Liver (tissue), 9 donors: ENCODE measurements around the gene COPA. TPM values are rescaled to one million over a fixed set of nuclear protein-coding genes. Genes with fewer than 3 reads are reported as not detected.

ENCODE experiments used
- DNase-seq: peaks from one replicate; pipeline ENCODE4 v3.0.0-alpha.2; 2017; ENCODE audit warnings: low spot score
- H3K27ac ChIP-seq, 2 donors: one replicate each; pipeline ENCODE4 v1.7.0; 2013; ENCODE audit warnings: inconsistent platforms in 2 of 2, low read length in 2 of 2, control low read depth in 1 of 2, low read depth in 1 of 2, mild to moderate bottlenecking in 1 of 2
- H3K27me3 ChIP-seq, 4 donors: one replicate each; pipeline versions ENCODE4 v1.6.1 to v1.7.0; 2013; ENCODE audit warnings: low read length in 3 of 4, inconsistent platforms in 1 of 4, mild to moderate bottlenecking in 1 of 4, moderate library complexity in 1 of 4; ENCODE audit not compliant: control insufficient read depth in 4 of 4, insufficient read depth in 4 of 4
- H3K36me3 ChIP-seq, 4 donors: one replicate each; pipeline versions ENCODE4 v1.6.1 to v1.7.0; 2013; ENCODE audit warnings: low read length in 3 of 4, mild to moderate bottlenecking in 3 of 4, low read depth in 1 of 4, moderate library complexity in 1 of 4; ENCODE audit not compliant: control insufficient read depth in 4 of 4, insufficient read depth in 3 of 4
- H3K4me1 ChIP-seq, 4 donors: one replicate each; pipeline versions ENCODE4 v1.6.1 to v1.7.0; 2013; ENCODE audit warnings: low read length in 3 of 4, mild to moderate bottlenecking in 3 of 4, moderate library complexity in 1 of 4; ENCODE audit not compliant: control insufficient read depth in 4 of 4, insufficient read depth in 4 of 4
- H3K4me3 ChIP-seq, 3 donors: one replicate each; pipeline versions ENCODE4 v1.6.1 to v1.7.0; 2013; ENCODE audit warnings: low read length in 3 of 3, control low read depth in 1 of 3, low read depth in 1 of 3, mild to moderate bottlenecking in 1 of 3
- H3K9ac ChIP-seq, 2 donors: one replicate each; pipeline ENCODE4 v1.7.0; 2013; ENCODE audit warnings: low read length in 2 of 2, mild to moderate bottlenecking in 2 of 2, moderate library complexity in 2 of 2, control low read depth in 1 of 2, low read depth in 1 of 2
- H3K9me3 ChIP-seq, 4 donors: one replicate each; pipeline versions ENCODE4 v1.6.1 to v1.7.0; 2013; ENCODE audit warnings: low read length in 3 of 4; ENCODE audit not compliant: control insufficient read depth in 4 of 4
- ATF3 ChIP-seq: IDR thresholded peaks from 2 replicates; pipeline ENCODE4 v1.6.1; 2016; ENCODE audit warnings: antibody characterized with exemption
- CTCF ChIP-seq: fragments of 150-350 bp; IDR thresholded peaks from 2 replicates; pipeline ENCODE4 v1.5.1; 2017; ENCODE audit warnings: improper control_type of control experiment, low read depth, low read length; ENCODE audit not compliant: missing input control
- EGR1 ChIP-seq, 2 donors: IDR thresholded peaks; 2 replicates each; pipeline ENCODE4 v1.6.1; 2016 to 2018; ENCODE audit warnings: antibody characterized with exemption in 2 of 2, low read depth in 2 of 2
- FOXA1 ChIP-seq: IDR thresholded peaks from 2 replicates; pipeline ENCODE4 v1.6.1; 2016; ENCODE audit warnings: antibody characterized with exemption
- FOXA2 ChIP-seq: IDR thresholded peaks from 2 replicates; pipeline ENCODE4 v1.6.1; 2016; ENCODE audit warnings: antibody characterized with exemption
- GABPA ChIP-seq, 2 donors: IDR thresholded peaks in 1 of 2; conservative IDR thresholded peaks in 1 of 2; 2 replicates each; pipeline ENCODE4 v1.6.1; 2016; ENCODE audit warnings: antibody characterized with exemption in 2 of 2, mild to moderate bottlenecking in 1 of 2, moderate library complexity in 1 of 2
- HNF4A ChIP-seq, 2 donors: conservative IDR thresholded peaks; 2 replicates each; pipeline ENCODE4 v1.6.1; 2016; ENCODE audit warnings: antibody characterized with exemption in 2 of 2, mild to moderate bottlenecking in 2 of 2
- HNF4G ChIP-seq: IDR thresholded peaks from 2 replicates; pipeline ENCODE4 v1.6.1; 2016; ENCODE audit warnings: antibody characterized with exemption
- JUND ChIP-seq, 2 donors: IDR thresholded peaks; 2 replicates each; pipeline ENCODE4 v1.6.1; 2016; ENCODE audit warnings: antibody characterized with exemption in 2 of 2
- MAX ChIP-seq: IDR thresholded peaks from 2 replicates; pipeline ENCODE4 v1.6.1; 2016; ENCODE audit warnings: antibody characterized with exemption
- NR2F2 ChIP-seq: IDR thresholded peaks from 2 replicates; pipeline ENCODE4 v1.6.1; 2016; ENCODE audit warnings: antibody characterized with exemption
- RAD21 ChIP-seq, 2 donors: IDR thresholded peaks; 2 replicates each; pipeline ENCODE4 v1.6.1; 2016; ENCODE audit warnings: antibody characterized with exemption in 2 of 2, mild to moderate bottlenecking in 2 of 2
- REST ChIP-seq: IDR thresholded peaks from 2 replicates; pipeline ENCODE4 v1.6.1; 2016; ENCODE audit warnings: antibody characterized with exemption, mild to moderate bottlenecking
- RXRA ChIP-seq, 2 donors: IDR thresholded peaks; 2 replicates each; pipeline ENCODE4 v1.6.1; 2017 to 2018; ENCODE audit warnings: antibody characterized with exemption in 2 of 2, mild to moderate bottlenecking in 1 of 2
- SP1 ChIP-seq: IDR thresholded peaks from 2 replicates; pipeline ENCODE4 v1.6.1; 2018; ENCODE audit warnings: antibody characterized with exemption, mild to moderate bottlenecking
- TAF1 ChIP-seq: conservative IDR thresholded peaks from 2 replicates; pipeline ENCODE4 v1.6.1; 2016; ENCODE audit warnings: antibody characterized with exemption, mild to moderate bottlenecking
- YY1 ChIP-seq: IDR thresholded peaks from 2 replicates; pipeline ENCODE4 v1.6.1; 2016; ENCODE audit warnings: antibody characterized with exemption, mild to moderate bottlenecking
- ZBTB33 ChIP-seq: IDR thresholded peaks from 2 replicates; pipeline ENCODE4 v1.6.1; 2016; ENCODE audit warnings: antibody characterized with exemption
- WGBS: extraction: QIAGEN DNeasy Blood & Tissue Kit; methylation state at CpG from one replicate; pipeline ENCODE4 v1.1.7; 2013; 5-methylcytosine and 5-hydroxymethylcytosine counted together
- polyA plus RNA-seq, 2 donors: library from polyadenylated mRNA; stranded (reverse) in 1 of 2; unstranded in 1 of 2; fragments of 200-250 nt in 1 of 2; fragments of >200 nt in 1 of 2; fragmentation: Nextera tagmentation in 1 of 2; extraction: Ambion mirVana in 1 of 2; gene quantifications; one replicate each; pipeline versions ENCODE4 v1.2.1 to v1.2.3, GENCODE V29; 2013 to 2015
- total RNA-seq, 2 donors: library from RNA; depleted of rRNA; stranded (reverse); fragments of >200 nt; gene quantifications; one replicate each; pipeline ENCODE4 v1.2.3, GENCODE V29; 2014
- donor health status: healthy.
- donor health status: healthy.
- donor health status: healthy.
- donor health status: healthy.
- donor health status: healthy.

Gene COPA
- total and polyA plus RNA-seq, 4 donors: 46.8 to 145 (median 75.9) TPM

- Histone ChIP-seq H3K4me1 (no peaks in the 10 kb centered on the region), H3K4me3 (no peak overlapping the region), H3K27ac (no peak overlapping the region), H3K9ac (no peak overlapping the region), H3K36me3 (no peaks in the 10 kb centered on the region), H3K27me3 (no peaks in the 10 kb centered on the region), H3K9me3 (no peaks in the 10 kb centered on the region)
- WGBS: 53% methylated on average over 4 of the region's 4 CpGs
- DNase-seq: no peak
- TF ChIP-seq HNF4G: no peak
- TF ChIP-seq RAD21 (IDR thresholded peaks at IDR 0.05): no peak
- no peak for TF ChIP-seq HNF4A (conservative IDR thresholded peaks at IDR 0.05)
- TF ChIP-seq CTCF: no peak
- no peak for TF ChIP-seq REST
- TF ChIP-seq RXRA (IDR thresholded peaks at IDR 0.05): no peak
- TF ChIP-seq FOXA2: no peak
- no peak for TF ChIP-seq MAX
- TF ChIP-seq NR2F2: no peak
- TF ChIP-seq ATF3: no peak
- TF ChIP-seq ZBTB33: no peak
- TF ChIP-seq EGR1 (IDR thresholded peaks at IDR 0.05; ENCODE audit: low read depth in 2 of 2): no peak
- no peak for TF ChIP-seq JUND (IDR thresholded peaks at IDR 0.05)
- no peak for TF ChIP-seq YY1
- no peak for TF ChIP-seq FOXA1
- TF ChIP-seq GABPA (IDR thresholded peaks at IDR 0.05 in 1 of 2, conservative IDR thresholded peaks at IDR 0.05 in 1 of 2): no peak
- TF ChIP-seq TAF1: no peak
- no peak for TF ChIP-seq SP1
Measured at GRCh38 chr1:160367516-160367900, 24.5 kb upstream of the COPA start.
